WTC11 (cell line): ENCODE results near the gene RAPGEF2.

ENCODE experiments used
- CREB1 ChIP-seq: sonication (generic); formaldehyde crosslinking; IDR thresholded peaks from 2 replicates; pipeline ENCODE4 v1.8.0; 2023; ENCODE audit warnings: mild to moderate bottlenecking, missing genetic modification reagents
- CTCF ChIP-seq: fragments of 200-600 bp; IDR thresholded peaks from 2 replicates; pipeline ENCODE4 v1.8.0; 2022; ENCODE audit warnings: antibody characterized with exemption
- E2F4 ChIP-seq: sonication (generic); formaldehyde crosslinking; IDR thresholded peaks from 2 replicates; pipeline ENCODE4 v1.8.1; 2022; ENCODE audit warnings: low read depth, mild to moderate bottlenecking, moderate library complexity, missing genetic modification reagents, borderline replicate concordance
- FOXJ3 ChIP-seq: sonication (generic); formaldehyde crosslinking; IDR thresholded peaks from 2 replicates; pipeline ENCODE4 v1.9.0; 2021; ENCODE audit warnings: missing genetic modification reagents, mild to moderate bottlenecking, borderline replicate concordance
- FOXP4 ChIP-seq: sonication (generic); formaldehyde crosslinking; IDR thresholded peaks from 2 replicates; pipeline ENCODE4 v1.8.0; 2022; ENCODE audit warnings: mild to moderate bottlenecking, missing genetic modification reagents
- GABPB1 ChIP-seq: sonication (generic); formaldehyde crosslinking; IDR thresholded peaks from 2 replicates; pipeline ENCODE4 v1.8.1; 2023; ENCODE audit warnings: mild to moderate bottlenecking, missing genetic modification reagents
- JUN ChIP-seq: sonication (generic); formaldehyde crosslinking; IDR thresholded peaks from 2 replicates; pipeline ENCODE4 v1.8.0; 2023; ENCODE audit warnings: mild to moderate bottlenecking, missing genetic modification reagents
- KAT7 ChIP-seq: sonication (generic); formaldehyde crosslinking; IDR thresholded peaks from 2 replicates; pipeline ENCODE4 v1.8.1; 2023; ENCODE audit warnings: missing genetic modification reagents, mild to moderate bottlenecking, borderline replicate concordance
- MAX ChIP-seq: sonication (generic); formaldehyde crosslinking; IDR thresholded peaks from 2 replicates; pipeline ENCODE4 v1.8.0; 2022; ENCODE audit warnings: mild to moderate bottlenecking, missing genetic modification reagents
- NR1H2 ChIP-seq: sonication (generic); formaldehyde crosslinking; IDR thresholded peaks from 2 replicates; pipeline ENCODE4 v1.9.0; 2021; ENCODE audit warnings: mild to moderate bottlenecking, moderate library complexity, missing genetic modification reagents
- PREB ChIP-seq: sonication (generic); formaldehyde crosslinking; IDR thresholded peaks from 2 replicates; pipeline ENCODE4 v1.8.1; 2022; ENCODE audit warnings: mild to moderate bottlenecking, missing genetic modification reagents, moderate library complexity, borderline replicate concordance
- SMAD4 ChIP-seq: sonication (generic); formaldehyde crosslinking; IDR thresholded peaks from 2 replicates; pipeline ENCODE4 v1.8.0; 2022; ENCODE audit warnings: mild to moderate bottlenecking, missing genetic modification reagents
- STAT6 ChIP-seq: sonication (generic); formaldehyde crosslinking; conservative IDR thresholded peaks from 2 replicates; pipeline ENCODE4 v1.8.1; 2023; ENCODE audit warnings: mild to moderate bottlenecking, low read depth, missing genetic modification reagents, moderate library complexity
- ZNF317 ChIP-seq: sonication (generic); formaldehyde crosslinking; IDR thresholded peaks from 2 replicates; pipeline ENCODE4 v1.8.1; 2023; ENCODE audit warnings: low read depth, mild to moderate bottlenecking, moderate library complexity, missing genetic modification reagents, borderline replicate concordance

- no peak for TF ChIP-seq CTCF
- no peak for TF ChIP-seq CREB1
- no peak for TF ChIP-seq KAT7 (CRISPR knock-in tag)
- no peak for TF ChIP-seq GABPB1
- no peak for TF ChIP-seq MAX (CRISPR knock-in tag)
- no peak for TF ChIP-seq STAT6 (CRISPR knock-in tag)
- no peak for TF ChIP-seq ZNF317 (CRISPR knock-in tag)
- TF ChIP-seq PREB (CRISPR knock-in tag) = no peak
- no peak for TF ChIP-seq FOXP4 (CRISPR knock-in tag)
- no peak for TF ChIP-seq NR1H2 (CRISPR knock-in tag)
- TF ChIP-seq FOXJ3 (CRISPR knock-in tag) = no peak
- TF ChIP-seq E2F4 (CRISPR knock-in tag) = no peak
- TF ChIP-seq SMAD4 (CRISPR knock-in tag) = no peak
- no peak for TF ChIP-seq JUN (CRISPR knock-in tag)
Measured at GRCh38 chr4:159396151-159396550, 293.3 kb downstream of the RAPGEF2 start.
